Measurements from ENCODE around the gene CARD8.

- TF ChIP-seq CTCF (conservative IDR thresholded peaks at IDR 0.05 in 1 of 2, IDR thresholded peaks at IDR 0.05 in 1 of 2; ENCODE audit: extremely low read depth in 1 of 2, insufficient read depth in 1 of 2, low read depth in 1 of 2, low read length in 2 of 2) (no peak), EZH2 (IDR thresholded peaks at IDR 0.05; ENCODE audit: borderline replicate concordance, low read length) (no peak)
Measured at GRCh38 chr19:48203222-48203793, 52.4 kb downstream of the CARD8 start.

Measured in mammary epithelial cell (primary cell).